GM20000 (cell line): ENCODE results near the gene INPP5E.

Experiments
- DNase-seq: peaks from one replicate; pipeline ENCODE4 v3.0.0; 2012; ENCODE audit warnings: low spot score
- CTCF ChIP-seq: IDR thresholded peaks from 2 replicates; pipeline ENCODE4 v1.5.1; 2012; ENCODE audit warnings: mild to moderate bottlenecking, control low read depth; ENCODE audit errors: extremely low read depth, missing control alignments

INPP5E gene

GRCh38 chr9:136436055-136436634 lies 3.5 kb downstream of the INPP5E start:
- no peak for TF ChIP-seq CTCF
- DNase-seq: no peak

- no peak for TF ChIP-seq CTCF
- no peak for DNase-seq
These were observed 5.0 kb downstream of the INPP5E start for GRCh38 chr9:136434580-136435169.

- TF ChIP-seq CTCF: no peak
- DNase-seq: no peak
These were observed 5.6 kb downstream of the INPP5E start for GRCh38 chr9:136433849-136434579.

DNA sequence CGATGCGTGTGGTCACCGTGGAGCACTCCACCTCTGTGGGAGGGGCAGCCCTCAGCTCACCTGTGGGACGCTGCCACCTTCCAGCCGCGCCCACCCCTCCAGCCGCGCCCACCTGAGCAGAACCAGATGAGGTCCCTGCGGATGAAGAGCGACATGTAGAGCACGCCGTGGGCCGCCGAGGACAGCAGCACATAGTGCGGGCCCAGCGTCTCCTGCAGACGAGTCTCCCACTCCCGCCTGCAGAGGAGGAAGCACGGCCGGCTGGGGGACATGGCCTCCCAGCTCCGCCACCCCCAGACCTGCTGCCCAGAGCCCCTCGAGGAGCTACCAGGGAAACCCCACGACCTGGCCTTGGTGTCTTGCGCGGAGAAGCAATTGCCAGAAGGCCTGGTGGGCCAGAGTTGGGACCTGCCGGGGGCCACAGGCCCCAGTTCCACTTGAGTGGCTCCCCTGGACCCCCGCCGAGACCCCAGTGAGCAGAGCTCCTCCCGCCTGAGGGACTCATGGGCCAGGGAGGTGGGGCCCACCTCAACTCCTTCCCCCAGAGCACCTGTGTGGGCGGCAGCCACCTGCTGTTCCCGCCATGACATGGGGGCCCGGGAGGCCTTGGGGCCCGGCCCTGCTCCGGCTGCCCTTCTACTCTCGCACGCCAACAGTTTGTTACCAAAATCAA lies 6.5 kb downstream of the INPP5E start:
- no peak for DNase-seq
- TF ChIP-seq CTCF: no peak

DNA sequence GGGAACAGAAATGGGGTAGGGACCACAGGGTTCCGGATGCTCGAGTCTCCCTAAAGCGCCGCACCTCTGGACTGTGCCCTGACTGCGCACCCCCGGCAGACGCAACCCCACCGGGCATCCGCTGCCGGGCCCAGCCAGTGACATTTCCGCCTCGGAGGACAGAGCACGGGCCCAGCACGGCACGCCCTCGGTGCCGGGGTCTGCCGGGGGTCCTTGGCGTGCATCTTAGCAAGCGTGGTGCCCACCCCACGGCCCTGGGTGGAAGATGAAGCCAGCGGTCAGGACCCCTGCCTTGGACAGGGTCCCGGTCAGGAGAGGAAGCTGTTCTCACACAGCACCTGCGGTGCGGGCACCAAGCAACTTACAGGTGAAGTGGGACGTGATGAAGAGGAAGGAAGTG lies 7.1 kb downstream of the INPP5E start:
- no peak for TF ChIP-seq CTCF

GRCh38 chr9:136431782-136432350 lies 7.8 kb downstream of the INPP5E start:
- no peak for TF ChIP-seq CTCF
- DNase-seq: no peak

More for the DNA sequence above, 7.1 kb downstream of the INPP5E start:
- DNase-seq: no peak

- no peak for TF ChIP-seq CTCF
- DNase-seq: no peak
These were observed 8.9 kb downstream of the INPP5E start for GRCh38 chr9:136430588-136431234.
